Lower leg skin (tissue), 4 donors: ENCODE measurements around the gene SLC25A12. TPM values are rescaled to one million over a fixed set of nuclear protein-coding genes. Genes with fewer than 3 reads are reported as not detected.

Experiments used
- DNase-seq, 2 donors: peaks; one replicate each; pipeline ENCODE4 v3.0.0-alpha.2; 2019; ENCODE audit warnings: low spot score in 2 of 2
- H3K4me3 ChIP-seq: fragments of 200-600 bp; sonication (generic); 2 replicates; pipeline ENCODE4 v1.5.1; 2017; ENCODE audit warnings: mild to moderate bottlenecking, low read depth; ENCODE audit not compliant: poor library complexity, severe bottlenecking
- POLR2A ChIP-seq, 2 donors: fragments of 450-650 bp; IDR thresholded peaks; one replicate each; pipeline ENCODE4 v1.6.1; 2016 to 2017; ENCODE audit warnings: antibody characterized with exemption in 2 of 2, mild to moderate bottlenecking in 1 of 2, moderate library complexity in 1 of 2
- WGBS, 2 donors: methylation state at CpG; one replicate each; pipeline ENCODE4 v1.1.5; 2018; 5-methylcytosine and 5-hydroxymethylcytosine counted together
- intact Hi-C: fragments of 100-400 bp; cut with DNase I; formaldehyde crosslinking; loops from one replicate; pipeline ENCODE4 v1.15.0; 2023; ENCODE audit warnings: low total_unique reads
- total RNA-seq, 4 donors: library from RNA; depleted of rRNA; stranded (reverse); fragments of >200 nt; gene quantifications; one replicate each; pipeline ENCODE4 v1.1.0, GENCODE V29; 2016
- TF ChIP-seq, protein P1 (sequence below), 3 donors: fragments of 450-650 bp; IDR thresholded peaks; one replicate each; pipeline ENCODE4 v1.5.1; 2016; ENCODE audit warnings: antibody characterized with exemption in 3 of 3, mild to moderate bottlenecking in 3 of 3, moderate library complexity in 2 of 3

The SLC25A12 gene
- total RNA-seq, 4 donors from 2014 or later: 18.1 to 28.1 (median 25.8) TPM

DNA sequence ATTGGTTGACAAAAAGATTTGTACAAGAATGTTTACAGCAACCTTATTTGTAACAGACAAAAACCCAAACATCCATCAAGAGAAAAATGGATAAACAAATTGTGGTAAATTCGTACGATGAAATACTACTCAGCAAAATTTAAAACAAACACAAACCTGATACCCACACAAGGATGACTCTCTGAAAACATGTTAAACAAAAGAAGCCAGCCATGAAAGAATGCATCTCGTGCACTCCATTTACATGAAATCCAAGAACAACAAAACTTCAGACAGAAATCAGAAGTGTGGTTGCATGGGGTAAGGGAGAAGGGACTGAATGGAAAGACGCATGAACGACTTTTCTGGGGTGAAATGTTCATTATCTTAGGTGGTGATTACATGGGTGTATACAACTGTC lies 93.4 kb downstream of the SLC25A12 start:
- DNase-seq: no peak
- no peak overlapping the region for H3K4me3 ChIP-seq
- TF ChIP-seq, protein P1, sequence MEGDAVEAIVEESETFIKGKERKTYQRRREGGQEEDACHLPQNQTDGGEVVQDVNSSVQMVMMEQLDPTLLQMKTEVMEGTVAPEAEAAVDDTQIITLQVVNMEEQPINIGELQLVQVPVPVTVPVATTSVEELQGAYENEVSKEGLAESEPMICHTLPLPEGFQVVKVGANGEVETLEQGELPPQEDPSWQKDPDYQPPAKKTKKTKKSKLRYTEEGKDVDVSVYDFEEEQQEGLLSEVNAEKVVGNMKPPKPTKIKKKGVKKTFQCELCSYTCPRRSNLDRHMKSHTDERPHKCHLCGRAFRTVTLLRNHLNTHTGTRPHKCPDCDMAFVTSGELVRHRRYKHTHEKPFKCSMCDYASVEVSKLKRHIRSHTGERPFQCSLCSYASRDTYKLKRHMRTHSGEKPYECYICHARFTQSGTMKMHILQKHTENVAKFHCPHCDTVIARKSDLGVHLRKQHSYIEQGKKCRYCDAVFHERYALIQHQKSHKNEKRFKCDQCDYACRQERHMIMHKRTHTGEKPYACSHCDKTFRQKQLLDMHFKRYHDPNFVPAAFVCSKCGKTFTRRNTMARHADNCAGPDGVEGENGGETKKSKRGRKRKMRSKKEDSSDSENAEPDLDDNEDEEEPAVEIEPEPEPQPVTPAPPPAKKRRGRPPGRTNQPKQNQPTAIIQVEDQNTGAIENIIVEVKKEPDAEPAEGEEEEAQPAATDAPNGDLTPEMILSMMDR (IDR thresholded peaks at IDR 0.05): no peak
- TF ChIP-seq POLR2A (IDR thresholded peaks at IDR 0.05): no peak
- 90 to 94% methylated on average over 5 of the region's 5 CpGs for WGBS, 2 donors
- intact Hi-C loops: no loop called here

DNA sequence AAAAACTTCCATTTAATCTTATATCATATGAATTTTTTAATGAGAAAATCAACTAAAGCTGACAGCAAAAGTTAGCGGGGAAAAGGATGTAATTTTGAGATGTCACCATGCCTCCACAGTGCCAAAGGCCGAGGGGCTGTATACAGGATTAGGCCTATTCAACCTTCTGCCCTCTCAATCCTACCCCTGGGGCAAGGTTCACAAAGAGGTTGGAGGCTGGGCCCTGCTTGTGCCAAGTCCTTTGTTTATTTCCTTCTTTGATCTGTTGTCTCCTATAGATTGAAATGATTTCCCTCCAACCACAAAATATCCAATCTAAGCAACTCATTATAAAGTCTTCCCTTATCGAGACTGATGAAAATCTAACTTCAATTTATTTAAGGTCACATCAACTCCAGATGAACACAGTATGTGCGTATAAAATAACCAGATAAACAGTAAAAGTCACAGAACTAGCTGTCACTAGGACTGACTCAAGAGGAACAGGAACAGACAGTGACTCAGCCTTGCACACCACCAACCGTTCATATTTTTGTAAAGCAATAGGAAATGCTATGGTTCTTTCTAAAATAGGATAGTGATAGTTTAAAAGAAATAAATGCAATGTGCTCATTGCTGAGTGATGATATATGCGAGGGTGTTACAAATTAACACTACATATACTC lies 95.8 kb downstream of the SLC25A12 start:
- H3K4me3 ChIP-seq: no peak overlapping the region
- no peak for DNase-seq
- TF ChIP-seq, protein P1 (IDR thresholded peaks at IDR 0.05): no peak
- no peak for TF ChIP-seq POLR2A (IDR thresholded peaks at IDR 0.05)
- intact Hi-C loops: no loop called here
- WGBS, 2 donors: 74 to 75% methylated on average over 6 of the region's 6 CpGs

DNA sequence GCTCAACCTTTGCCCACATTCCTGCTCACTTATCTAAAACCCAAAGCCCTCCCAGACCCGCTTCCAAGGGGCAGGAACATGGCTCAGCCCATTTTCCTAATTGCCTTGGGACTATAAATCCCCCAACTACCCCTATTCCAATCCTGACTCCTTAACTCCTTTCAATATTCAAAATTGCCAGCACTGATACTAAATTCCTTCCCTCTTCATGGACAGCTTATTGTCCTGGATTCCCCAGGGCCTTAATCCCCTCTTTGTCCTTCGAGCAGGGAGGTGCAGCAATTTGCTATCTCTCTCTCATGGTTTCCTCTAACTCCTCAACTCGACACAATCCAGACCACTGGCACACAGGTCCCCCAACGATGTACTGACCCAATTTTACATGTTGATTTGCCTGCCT lies 99.1 kb downstream of the SLC25A12 start:
- no peak for DNase-seq
- intact Hi-C loops: no loop called here
- no peak overlapping the region for H3K4me3 ChIP-seq
- WGBS, 2 donors: 69 to 73% methylated on average over 4 of the region's 4 CpGs
- TF ChIP-seq, protein P1 (IDR thresholded peaks at IDR 0.05): no peak
- no peak for TF ChIP-seq POLR2A (IDR thresholded peaks at IDR 0.05)

DNA sequence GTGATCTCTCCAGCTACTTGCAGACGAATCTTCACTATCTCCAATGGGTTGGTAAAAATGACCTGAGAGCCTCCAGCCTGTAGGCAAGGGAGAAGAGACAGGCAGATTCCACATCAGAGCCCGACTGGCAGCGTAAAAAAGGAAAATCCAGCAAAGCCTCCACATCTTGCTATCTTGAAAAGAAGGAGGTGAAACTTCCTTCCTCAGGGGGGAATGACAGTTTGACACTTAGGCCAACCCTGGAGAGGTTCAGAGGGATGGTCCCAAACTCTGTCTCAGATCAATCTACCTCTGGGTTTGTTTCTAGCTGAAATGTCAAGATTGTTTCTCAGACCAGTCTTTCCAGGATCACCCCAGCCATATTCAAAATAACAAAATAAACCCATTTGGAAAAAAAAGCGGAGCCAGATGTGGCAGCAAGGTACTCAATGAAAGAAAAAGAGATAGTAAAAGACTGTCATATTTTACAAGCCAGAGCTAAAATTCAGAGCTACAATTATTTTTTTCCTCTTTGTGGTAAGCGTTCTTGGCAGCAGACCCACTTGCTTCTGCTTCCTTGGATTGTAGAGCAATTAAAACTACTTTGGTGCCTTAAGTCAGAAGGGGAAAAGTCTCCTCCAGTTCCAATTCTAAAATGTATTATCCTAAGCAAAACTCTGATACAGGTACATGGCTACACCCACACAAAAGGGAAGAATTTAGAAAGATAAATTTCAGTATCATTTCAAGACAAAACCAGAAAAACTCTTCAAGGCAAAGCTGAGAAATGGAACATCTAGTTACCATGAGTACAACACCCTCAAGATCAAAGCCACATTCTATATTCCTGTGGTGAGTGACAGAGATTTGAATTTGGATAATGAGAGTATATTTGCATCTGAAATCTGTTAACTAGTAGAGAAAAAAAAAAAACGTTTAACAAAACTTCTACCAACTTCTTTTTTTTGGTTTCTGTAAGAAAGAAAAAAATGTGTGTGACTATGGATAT lies 100.1 kb downstream of the SLC25A12 start:
- WGBS, 2 donors: 66 to 70% methylated on average over 6 of the region's 6 CpGs
- intact Hi-C loops: no loop called here
- no peak for TF ChIP-seq POLR2A (IDR thresholded peaks at IDR 0.05)
- TF ChIP-seq, protein P1 (IDR thresholded peaks at IDR 0.05): no peak
- H3K4me3 ChIP-seq: no peak overlapping the region
- no peak for DNase-seq

DNA sequence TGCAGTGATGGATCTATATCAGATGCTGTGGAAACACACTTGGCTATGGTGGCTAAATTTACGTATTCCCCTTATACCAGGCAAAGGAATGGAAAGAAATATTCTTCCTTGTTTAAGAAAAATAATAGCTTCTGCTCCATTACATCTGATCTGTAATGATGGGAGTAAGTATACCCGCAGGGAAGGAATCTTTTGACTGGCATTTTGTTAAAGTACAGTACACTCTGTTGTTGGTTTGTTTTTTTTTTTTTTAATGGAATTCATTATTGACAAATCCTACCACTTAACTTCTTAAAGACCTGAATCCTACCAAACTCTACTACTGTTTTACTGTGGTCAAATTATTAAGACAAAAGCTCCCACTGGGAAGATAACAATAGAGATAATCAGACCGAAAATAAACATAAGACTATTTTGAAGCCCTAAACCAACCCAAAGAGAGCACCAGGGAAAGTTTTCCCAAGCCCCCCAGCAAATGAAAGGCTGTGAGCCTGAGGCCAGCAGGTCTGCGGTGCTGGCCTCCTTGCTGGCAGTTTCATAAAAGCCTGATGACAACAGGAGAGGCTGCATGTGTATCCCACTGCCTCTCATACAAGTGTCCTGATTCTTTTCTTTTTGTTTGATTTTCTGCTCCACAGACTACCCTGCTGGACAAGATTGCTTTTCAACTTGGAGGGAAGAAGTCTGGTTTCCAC lies 101.0 kb downstream of the SLC25A12 start:
- TF ChIP-seq, protein P1 (IDR thresholded peaks at IDR 0.05): no peak
- no peak for TF ChIP-seq POLR2A (IDR thresholded peaks at IDR 0.05)
- no peak for DNase-seq
- H3K4me3 ChIP-seq: no peak overlapping the region
- intact Hi-C loops: no loop called here
- 80 to 82% methylated on average over 4 of the region's 4 CpGs for WGBS, 2 donors
